ENCODE results near the gene PPIL6. TPM values are rescaled to one million over a fixed set of nuclear protein-coding genes. Genes with fewer than 3 reads are reported as not detected.

The PPIL6 gene
- total and polyA plus RNA-seq, 4 donors, result 0.17 to 0.51 (median 0.30) TPM

- peaks cover 0 to 3% (median 2%) of the 10 kb centered on the region in 4 donors for H3K36me3 ChIP-seq (ENCODE audit: control insufficient read depth in 4 of 4, insufficient read depth in 3 of 4, low read depth in 1 of 4, low read length in 3 of 4)
- H3K4me3 ChIP-seq (ENCODE audit: low read depth in 1 of 3, low read length in 3 of 3), result no peak overlapping the region
- H3K27me3 ChIP-seq (ENCODE audit: control insufficient read depth in 4 of 4, insufficient read depth in 4 of 4, low read length in 3 of 4), result no peaks in the 10 kb centered on the region
- no peaks in the 10 kb centered on the region for H3K9me3 ChIP-seq (ENCODE audit: control insufficient read depth in 4 of 4, low read length in 3 of 4)
- no peak overlapping the region for H3K27ac ChIP-seq (ENCODE audit: low read depth in 1 of 2, low read length in 2 of 2)
- H3K4me1 ChIP-seq (ENCODE audit: control insufficient read depth in 4 of 4, insufficient read depth in 4 of 4, low read length in 3 of 4), result peaks cover 0 to 2% (median under 1%) of the 10 kb centered on the region in 4 donors
- WGBS, result 94% methylated on average over 8 of the region's 8 CpGs
- no peak for DNase-seq (ENCODE audit: low spot score)
- no peak overlapping the region for H3K9ac ChIP-seq (ENCODE audit: low read depth in 1 of 2, low read length in 2 of 2)
- TF ChIP-seq NR2F2 (IDR thresholded peaks at IDR 0.05), result no peak
- no peak for TF ChIP-seq ATF3 (IDR thresholded peaks at IDR 0.05)
- no peak for TF ChIP-seq RXRA (IDR thresholded peaks at IDR 0.05)
- TF ChIP-seq FOXA2 (IDR thresholded peaks at IDR 0.05), result no peak
- TF ChIP-seq MAX (IDR thresholded peaks at IDR 0.05), result no peak
- TF ChIP-seq REST (IDR thresholded peaks at IDR 0.05), result no peak
- TF ChIP-seq GABPA (IDR thresholded peaks at IDR 0.05 in 1 of 2, conservative IDR thresholded peaks at IDR 0.05 in 1 of 2), result no peak
- no peak for TF ChIP-seq JUND (IDR thresholded peaks at IDR 0.05)
- TF ChIP-seq FOXA1 (IDR thresholded peaks at IDR 0.05), result no peak
- TF ChIP-seq TAF1 (conservative IDR thresholded peaks at IDR 0.05), result no peak
- no peak for TF ChIP-seq SP1 (IDR thresholded peaks at IDR 0.05)
- TF ChIP-seq EGR1 (IDR thresholded peaks at IDR 0.05; ENCODE audit: low read depth in 2 of 2), result no peak
- no peak for TF ChIP-seq HNF4G (IDR thresholded peaks at IDR 0.05)
- no peak for TF ChIP-seq CTCF (IDR thresholded peaks at IDR 0.05; ENCODE audit: low read depth, low read length, missing input control)
- no peak for TF ChIP-seq HNF4A (conservative IDR thresholded peaks at IDR 0.05)
- no peak for TF ChIP-seq YY1 (IDR thresholded peaks at IDR 0.05)
- no peak for TF ChIP-seq RAD21 (IDR thresholded peaks at IDR 0.05)
- no peak for TF ChIP-seq ZBTB33 (IDR thresholded peaks at IDR 0.05)
Measured at GRCh38 chr6:109446541-109446940, 6.1 kb upstream of the PPIL6 start.
